Trophoblast cell (in vitro differentiated cells and primary cell): ENCODE data around the gene PKN2.

Experiments
- DNase-seq, 2 donors: peaks; one replicate each; pipeline ENCODE4 v3.0.0-alpha.2; 2016
- H2AFZ ChIP-seq: 2 replicates; pipeline ENCODE4 v1.6.1; 2013; ENCODE audit warnings: low read length, moderate library complexity, mild to moderate bottlenecking; ENCODE audit not compliant: insufficient read depth, poor library complexity
- H2AK5ac ChIP-seq: 2 replicates; pipeline ENCODE4 v1.6.1; 2013; ENCODE audit warnings: mild to moderate bottlenecking, low read length
- H2BK120ac ChIP-seq: 2 replicates; pipeline ENCODE4 v1.6.1; 2013; ENCODE audit warnings: low read length, mild to moderate bottlenecking, moderate library complexity; ENCODE audit not compliant: insufficient read depth, poor library complexity
- H2BK12ac ChIP-seq: 2 replicates; pipeline ENCODE4 v1.6.1; 2013; ENCODE audit warnings: mild to moderate bottlenecking, low read length, moderate library complexity
- H2BK5ac ChIP-seq: 2 replicates; pipeline ENCODE4 v1.6.1; 2013; ENCODE audit warnings: low read length, low read depth, moderate library complexity, mild to moderate bottlenecking; ENCODE audit not compliant: poor library complexity
- H3K14ac ChIP-seq: 2 replicates; pipeline ENCODE4 v1.6.1; 2013; ENCODE audit warnings: mild to moderate bottlenecking, low read length
- H3K18ac ChIP-seq: 2 replicates; pipeline ENCODE4 v1.6.1; 2013; ENCODE audit warnings: mild to moderate bottlenecking, low read length
- H3K23ac ChIP-seq: 2 replicates; pipeline ENCODE4 v1.6.1; 2013; ENCODE audit warnings: low read length
- H3K27ac ChIP-seq: 2 replicates; pipeline ENCODE4 v1.5.1; 2013; ENCODE audit warnings: low read depth, mild to moderate bottlenecking, inconsistent platforms, low read length, moderate library complexity
- H3K27me3 ChIP-seq: 2 replicates; pipeline ENCODE4 v1.6.1; 2013; ENCODE audit warnings: inconsistent platforms, mild to moderate bottlenecking, low read length, moderate library complexity; ENCODE audit not compliant: insufficient read depth
- H3K36me3 ChIP-seq, 2 experiments: 1 replicate in 1 of 2; 2 replicates in 1 of 2; pipeline ENCODE4 v1.6.1; 2013; ENCODE audit warnings: low read length in 2 of 2, mild to moderate bottlenecking in 2 of 2, moderate library complexity in 1 of 2; ENCODE audit not compliant: insufficient read depth in 2 of 2, control insufficient read depth in 1 of 2
- H3K4ac ChIP-seq: 2 replicates; pipeline ENCODE4 v1.6.1; 2013; ENCODE audit warnings: low read depth, mild to moderate bottlenecking, low read length, moderate library complexity
- H3K4me1 ChIP-seq, 2 experiments: 1 replicate in 1 of 2; 2 replicates in 1 of 2; pipeline ENCODE4 v1.6.1; 2013; ENCODE audit warnings: low read length in 2 of 2, mild to moderate bottlenecking in 2 of 2, moderate library complexity in 1 of 2; ENCODE audit not compliant: insufficient read depth in 2 of 2, control insufficient read depth in 1 of 2
- H3K4me2 ChIP-seq: 2 replicates; pipeline ENCODE4 v1.6.1; 2013; ENCODE audit warnings: inconsistent platforms, mild to moderate bottlenecking, low read length, moderate library complexity
- H3K4me3 ChIP-seq: 2 replicates; pipeline ENCODE4 v1.5.1; 2013; ENCODE audit warnings: mild to moderate bottlenecking, low read depth, low read length, inconsistent platforms
- H3K79me1 ChIP-seq: one replicate; pipeline ENCODE4 v1.6.1; 2013; ENCODE audit warnings: low read length
- H3K79me2 ChIP-seq: 2 replicates; pipeline ENCODE4 v1.6.1; 2013; ENCODE audit warnings: low read length, mild to moderate bottlenecking; ENCODE audit not compliant: control insufficient read depth, insufficient read depth, poor library complexity
- H3K9ac ChIP-seq: 2 replicates; pipeline ENCODE4 v1.6.1; 2013; ENCODE audit warnings: mild to moderate bottlenecking, low read length
- H3K9me3 ChIP-seq: 2 replicates; pipeline ENCODE4 v1.6.1; 2013; ENCODE audit warnings: low read depth, mild to moderate bottlenecking, control low read depth, inconsistent platforms, low read length; ENCODE audit not compliant: insufficient read depth
- H4K12ac ChIP-seq: 2 replicates; pipeline ENCODE4 v1.6.1; 2013; ENCODE audit warnings: low read depth, mild to moderate bottlenecking, low read length, moderate library complexity
- H4K8ac ChIP-seq: 2 replicates; pipeline ENCODE4 v1.6.1; 2013; ENCODE audit warnings: low read depth, mild to moderate bottlenecking, low read length, moderate library complexity
- H4K91ac ChIP-seq: one replicate; pipeline ENCODE4 v1.6.1; 2013; ENCODE audit warnings: low read depth, mild to moderate bottlenecking, low read length, moderate library complexity
- WGBS: extraction: QIAGEN DNeasy Blood & Tissue Kit; methylation state at CpG from one replicate; pipeline ENCODE4 v1.1.7; 2013; ENCODE audit warnings: missing lambda C conversion rate; ENCODE audit not compliant: insufficient read length, insufficient coverage; ENCODE audit errors: extremely low coverage; 5-methylcytosine and 5-hydroxymethylcytosine counted together

The PKN2 gene

DNA sequence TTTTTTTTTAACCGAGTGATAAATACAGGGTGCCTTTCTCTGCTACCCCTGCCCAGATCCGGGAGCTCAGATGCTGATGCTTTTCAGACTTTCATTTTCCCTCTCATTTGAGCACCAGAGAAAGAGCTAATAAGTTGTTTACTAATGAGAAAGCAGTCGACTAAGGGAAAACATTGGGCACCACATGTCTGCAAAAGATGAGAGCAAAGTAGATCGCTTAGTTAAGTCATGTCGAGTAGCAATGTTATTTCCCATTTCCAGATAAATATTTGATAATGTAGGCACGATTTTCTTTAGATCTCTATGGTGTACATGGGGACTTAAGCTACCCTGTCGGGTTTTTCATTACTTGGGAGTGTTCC, 1.2 kb downstream of the PKN2 start:
- no peak overlapping the region for H3K23ac ChIP-seq
- WGBS: no CpG with 5 or more reads among the region's 7 CpGs
- no peak overlapping the region for H3K18ac ChIP-seq
- peak overlapping the region; percentile 36 for H3K4ac ChIP-seq
- H4K91ac ChIP-seq: no peak overlapping the region
- no peak overlapping the region for H2AFZ ChIP-seq
- H2BK5ac ChIP-seq: no peak overlapping the region
- no peak overlapping the region for H3K14ac ChIP-seq
- H3K9ac ChIP-seq: peak overlapping the region; percentile 82
- no peak overlapping the region for H4K12ac ChIP-seq
- peak overlapping the region; percentile 71 for H3K4me3 ChIP-seq
- H2BK120ac ChIP-seq: no peak overlapping the region
- H3K4me2 ChIP-seq: peak overlapping the region; percentile 96
- H4K8ac ChIP-seq: no peak overlapping the region
- H3K36me3 ChIP-seq: no peaks in the 10 kb centered on the region
- peaks cover 0 to 2% of the 10 kb centered on the region in 2 experiments for H3K4me1 ChIP-seq
- no peak overlapping the region for H2BK12ac ChIP-seq
- peaks cover 9% of the 10 kb centered on the region for H3K79me1 ChIP-seq
- no peak overlapping the region for H2AK5ac ChIP-seq
- H3K79me2 ChIP-seq: peaks cover 3% of the 10 kb centered on the region
- no peaks in the 10 kb centered on the region for H3K9me3 ChIP-seq
- peak overlapping the region; percentile 54 for H3K27ac ChIP-seq
- H3K27me3 ChIP-seq: no peaks in the 10 kb centered on the region
- peak in 1 of 2 donors; percentile 14 for DNase-seq

DNA sequence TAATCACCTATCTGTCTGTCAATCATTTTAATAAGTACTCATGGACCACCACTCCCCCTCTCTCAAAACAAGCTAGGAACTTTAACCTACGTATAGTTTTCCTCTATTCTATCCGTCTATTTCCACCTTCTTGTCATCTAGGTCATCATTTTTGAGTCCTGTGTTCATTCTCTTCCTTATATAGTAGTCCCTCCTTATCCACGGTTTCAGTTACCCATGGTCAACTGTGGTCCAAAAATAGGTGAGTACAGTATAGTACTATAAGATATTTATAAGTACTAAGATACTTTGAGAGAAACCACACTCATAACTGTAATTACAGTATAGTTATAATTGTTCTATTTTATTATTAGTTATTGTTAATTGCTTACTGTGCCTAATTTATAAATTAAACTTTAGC, 7.5 kb downstream of the PKN2 start:
- Histone ChIP-seq H4K91ac (no peak overlapping the region), H3K36me3 (no peaks in the 10 kb centered on the region), H4K12ac (no peak overlapping the region), H3K4me2 (no peak overlapping the region), H3K27ac (no peak overlapping the region), H3K4me3 (no peak overlapping the region), H3K9me3 (no peaks in the 10 kb centered on the region), H2BK5ac (no peak overlapping the region), H3K79me2 (peaks cover 2% of the 10 kb centered on the region), H3K4me1 (no peaks in the 10 kb centered on the region), H2AK5ac (no peak overlapping the region), H4K8ac (no peak overlapping the region), H3K23ac (no peak overlapping the region), H2AFZ (no peak overlapping the region), H3K79me1 (no peaks in the 10 kb centered on the region), H3K9ac (no peak overlapping the region), H2BK12ac (no peak overlapping the region), H2BK120ac (no peak overlapping the region), H3K4ac (no peak overlapping the region), H3K27me3 (no peaks in the 10 kb centered on the region), H3K18ac (no peak overlapping the region), H3K14ac (no peak overlapping the region)
- no peak for DNase-seq
- WGBS: no CpG with 5 or more reads among the region's 3 CpGs

DNA sequence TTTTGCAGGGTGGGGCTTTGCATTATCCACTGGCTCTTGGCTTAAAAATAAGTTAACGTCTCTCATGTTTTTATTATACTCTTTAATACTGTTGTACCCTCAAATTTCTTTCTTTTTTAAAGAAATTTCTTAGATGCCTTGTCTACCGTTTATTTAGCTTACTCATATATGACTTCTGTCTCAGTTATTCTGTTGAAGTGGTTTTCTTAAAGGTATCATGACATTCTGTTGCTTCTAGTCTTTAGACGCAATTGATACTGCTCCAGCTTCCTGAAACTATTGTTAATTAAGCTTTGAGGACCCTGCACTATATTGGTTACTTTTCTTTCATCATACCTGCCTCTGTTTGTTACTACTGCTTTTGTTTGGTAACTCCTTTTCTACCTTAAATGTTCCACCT, 11.7 kb downstream of the PKN2 start:
- no peak overlapping the region for H4K8ac ChIP-seq
- no peaks in the 10 kb centered on the region for H3K27me3 ChIP-seq
- no CpG with 5 or more reads among the region's 3 CpGs for WGBS

DNA sequence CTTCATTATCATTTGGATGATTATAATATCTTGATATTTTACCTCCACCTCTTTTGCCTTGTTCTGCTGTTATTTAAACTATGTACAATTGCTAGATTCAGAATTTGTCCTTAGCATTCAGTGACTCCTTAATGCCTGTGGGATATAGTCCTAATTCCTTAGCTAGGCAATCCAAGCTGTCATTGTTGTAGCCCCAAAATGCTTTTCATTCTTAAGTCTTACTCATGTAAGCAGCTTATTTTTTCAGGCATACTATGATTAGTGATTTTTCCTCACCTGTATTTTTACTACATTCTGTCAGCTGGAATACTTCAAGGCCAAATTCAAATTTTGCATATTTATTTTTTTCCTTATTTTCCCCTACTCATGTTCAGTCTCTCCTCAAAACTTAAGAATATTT, 13.4 kb downstream of the PKN2 start:
- no peak overlapping the region for H2BK5ac ChIP-seq
- H2BK120ac ChIP-seq: no peak overlapping the region
- H3K4ac ChIP-seq: no peak overlapping the region
- H2AK5ac ChIP-seq: no peak overlapping the region
- H3K9ac ChIP-seq: no peak overlapping the region
- H3K4me1 ChIP-seq: no peaks in the 10 kb centered on the region
- no peak overlapping the region for H3K4me2 ChIP-seq
- no peak overlapping the region for H2AFZ ChIP-seq
- no peak overlapping the region for H4K8ac ChIP-seq
- H3K27ac ChIP-seq: no peak overlapping the region
- no peak overlapping the region for H3K23ac ChIP-seq
- no peaks in the 10 kb centered on the region for H3K79me2 ChIP-seq
- no peaks in the 10 kb centered on the region for H3K9me3 ChIP-seq
- H3K4me3 ChIP-seq: no peak overlapping the region
- no peak for DNase-seq
- H3K14ac ChIP-seq: no peak overlapping the region
- no peak overlapping the region for H4K91ac ChIP-seq
- H3K36me3 ChIP-seq: no peaks in the 10 kb centered on the region
- no peaks in the 10 kb centered on the region for H3K79me1 ChIP-seq
- H3K27me3 ChIP-seq: no peaks in the 10 kb centered on the region
- no peak overlapping the region for H3K18ac ChIP-seq
- H2BK12ac ChIP-seq: no peak overlapping the region
- H4K12ac ChIP-seq: no peak overlapping the region

More for the DNA sequence above, 11.7 kb downstream of the PKN2 start:
- Histone ChIP-seq H3K79me1 (no peaks in the 10 kb centered on the region), H3K14ac (no peak overlapping the region), H3K18ac (no peak overlapping the region), H3K9ac (no peak overlapping the region), H3K27ac (no peak overlapping the region), H3K36me3 (no peaks in the 10 kb centered on the region), H3K4me3 (no peak overlapping the region), H4K12ac (no peak overlapping the region), H3K79me2 (peaks cover 2% of the 10 kb centered on the region), H4K91ac (no peak overlapping the region), H3K4ac (no peak overlapping the region), H3K23ac (no peak overlapping the region), H2BK120ac (no peak overlapping the region), H2BK12ac (no peak overlapping the region), H3K9me3 (no peaks in the 10 kb centered on the region), H2BK5ac (no peak overlapping the region), H3K4me2 (no peak overlapping the region), H2AFZ (no peak overlapping the region), H2AK5ac (no peak overlapping the region), H3K4me1 (no peaks in the 10 kb centered on the region)
- DNase-seq: no peak
